ENCODE measurements around the gene TEX19. TPM values are rescaled to one million over a fixed set of nuclear protein-coding genes. Genes with fewer than 3 reads are reported as not detected.

Gene TEX19
- total RNA-seq, 1 experiment from 2014 or later = 1.4 TPM

DNA sequence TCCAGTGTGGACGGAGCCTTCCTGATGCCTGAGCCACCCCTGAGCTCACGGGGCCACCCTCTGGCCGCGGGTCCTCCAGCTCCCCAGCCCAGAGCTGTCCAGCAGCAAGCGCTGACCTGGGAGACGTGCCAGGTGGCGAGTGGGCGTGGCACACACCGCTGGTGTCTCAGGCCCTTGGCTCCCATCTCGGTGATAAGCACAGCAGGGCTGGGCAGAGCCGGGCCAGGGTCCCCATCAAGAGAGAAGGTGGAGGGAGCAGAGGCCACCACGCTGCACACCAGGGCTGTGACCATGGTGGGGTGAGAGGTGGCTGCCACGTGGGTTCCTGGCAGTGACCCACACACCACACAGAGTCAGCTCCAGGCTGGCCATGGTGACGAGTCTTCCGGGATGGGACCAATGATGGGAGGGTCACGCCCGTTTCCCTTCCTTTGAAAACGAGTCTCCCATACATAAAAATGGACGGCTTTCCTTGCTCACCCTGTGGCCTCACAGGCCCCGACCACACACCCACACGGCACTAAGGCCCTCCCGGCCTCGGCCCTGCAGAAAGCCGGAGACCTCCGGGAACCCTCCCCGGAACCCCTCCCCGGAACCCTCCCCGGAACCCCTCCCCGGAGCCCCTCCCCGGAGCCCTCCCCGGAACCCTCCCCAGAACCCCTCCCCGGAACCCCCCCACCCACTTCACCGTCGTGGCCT lies 29.3 kb downstream of the TEX19 start:
- DNase-seq (ENCODE audit: low read depth) = peak; percentile 18

DNA sequence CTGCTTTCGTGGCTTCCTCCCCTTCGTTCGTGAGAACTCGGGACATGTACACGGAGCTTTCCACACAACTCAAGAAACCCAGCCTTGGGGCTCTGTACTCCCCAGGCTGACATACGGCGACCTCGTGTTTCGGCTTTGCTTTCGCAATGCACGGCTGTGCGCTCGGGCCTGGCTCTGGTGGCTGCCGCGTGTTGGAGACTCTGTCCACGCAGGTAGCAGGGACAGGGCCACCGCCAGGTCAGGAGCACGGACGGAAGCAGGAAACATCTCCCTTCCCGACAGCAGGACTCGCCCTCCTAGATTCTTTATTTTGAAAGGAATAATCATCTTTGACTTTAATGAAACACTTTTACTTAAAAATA lies 29.9 kb downstream of the TEX19 start:
- no peak for DNase-seq (ENCODE audit: low read depth)

- no peak for DNase-seq (ENCODE audit: low read depth)
Measured at GRCh38 chr17:82389379-82389778, 30.3 kb downstream of the TEX19 start.

GRCh38 chr17:82390015-82390859 lies 31.2 kb downstream of the TEX19 start:
- DNase-seq (ENCODE audit: low read depth) = no peak

DNA sequence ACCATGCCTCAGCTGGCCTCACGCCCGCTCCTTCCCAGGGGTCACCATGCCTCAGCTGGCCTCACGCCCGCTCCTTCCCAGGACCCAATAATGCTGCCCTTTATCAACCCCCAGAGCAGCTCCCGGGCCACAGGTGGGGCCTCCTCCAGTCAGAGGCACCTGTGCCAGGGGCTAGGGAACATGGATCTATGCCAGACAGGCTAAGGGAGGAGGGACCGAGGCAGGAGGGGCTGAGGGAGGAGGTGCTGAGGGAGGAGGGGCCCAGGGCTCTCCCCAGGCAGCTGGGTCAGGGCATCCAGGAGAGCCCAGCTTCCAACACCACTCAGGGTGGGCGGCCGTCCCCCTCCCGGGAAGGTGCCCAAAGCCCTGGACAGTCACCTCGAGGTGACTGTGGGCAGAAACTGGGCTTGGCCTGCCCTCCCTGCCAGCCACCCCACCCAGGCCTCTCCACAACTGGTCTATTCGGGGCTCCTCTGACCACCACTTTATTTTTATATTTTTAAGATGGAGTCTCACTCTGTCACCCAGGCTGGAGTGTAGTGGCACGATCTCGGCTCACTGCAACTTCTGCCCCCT lies 31.9 kb downstream of the TEX19 start:
- DNase-seq (ENCODE audit: low read depth) = no peak

GRCh38 chr17:82391496-82392066 lies 32.5 kb downstream of the TEX19 start:
- no peak for DNase-seq (ENCODE audit: low read depth)

DNA sequence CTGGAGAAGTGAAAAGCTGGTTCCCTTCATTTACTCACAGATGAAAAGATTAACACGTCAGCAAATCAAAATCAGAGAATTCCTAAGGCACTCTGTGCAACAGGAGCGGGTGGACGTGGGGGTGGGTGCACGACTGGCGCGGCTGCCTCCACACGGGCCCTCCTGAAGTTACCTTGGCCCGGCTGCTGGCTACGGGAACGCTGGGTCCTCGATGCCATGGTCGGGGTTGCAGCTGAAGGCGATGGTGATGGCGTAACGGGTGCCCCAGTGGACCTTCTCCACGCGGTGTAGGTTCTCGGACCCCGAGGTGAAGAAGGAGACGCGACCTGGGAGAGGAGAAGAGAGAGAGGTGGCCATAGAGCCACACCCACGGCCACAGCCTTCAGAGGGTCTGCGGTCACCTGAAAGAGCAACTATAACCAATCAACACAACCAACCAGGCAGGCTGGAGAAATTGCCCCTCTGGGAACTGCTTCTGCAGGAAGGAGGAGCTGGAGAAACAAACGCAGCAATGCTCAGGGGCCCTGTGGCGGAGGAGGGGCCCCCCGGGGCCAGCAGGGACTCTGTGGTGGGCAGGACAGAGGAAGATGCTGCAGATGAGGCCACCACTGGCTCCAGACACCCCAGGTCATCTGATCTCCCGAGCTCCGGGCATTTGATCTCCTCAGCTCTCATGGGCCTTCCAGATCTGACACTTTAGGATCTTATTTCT lies 33.3 kb downstream of the TEX19 start:
- DNase-seq (ENCODE audit: low read depth) = no peak

GRCh38 chr17:82392941-82393340 lies 33.9 kb downstream of the TEX19 start:
- no peak for DNase-seq (ENCODE audit: low read depth)

DNA sequence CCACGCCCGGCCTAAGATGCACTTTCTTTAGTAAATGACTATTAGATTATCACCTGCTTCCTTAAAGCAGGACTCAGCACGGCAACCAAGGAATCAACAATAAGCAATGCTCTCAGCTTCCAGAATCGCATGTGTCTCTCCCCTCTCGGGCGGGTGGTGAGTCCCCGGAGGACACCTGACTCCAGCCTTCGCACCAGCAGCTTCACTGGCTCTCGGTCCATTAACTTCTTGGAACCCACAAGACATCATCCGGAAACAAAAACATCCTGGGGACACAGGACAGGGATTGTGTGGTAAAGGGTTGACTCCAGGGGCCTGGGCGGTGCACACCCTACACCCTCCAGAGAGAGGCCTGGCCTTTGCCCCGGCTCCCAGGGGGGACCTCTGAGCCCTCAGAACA lies 35.2 kb downstream of the TEX19 start:
- no peak for DNase-seq (ENCODE audit: low read depth)

DNA sequence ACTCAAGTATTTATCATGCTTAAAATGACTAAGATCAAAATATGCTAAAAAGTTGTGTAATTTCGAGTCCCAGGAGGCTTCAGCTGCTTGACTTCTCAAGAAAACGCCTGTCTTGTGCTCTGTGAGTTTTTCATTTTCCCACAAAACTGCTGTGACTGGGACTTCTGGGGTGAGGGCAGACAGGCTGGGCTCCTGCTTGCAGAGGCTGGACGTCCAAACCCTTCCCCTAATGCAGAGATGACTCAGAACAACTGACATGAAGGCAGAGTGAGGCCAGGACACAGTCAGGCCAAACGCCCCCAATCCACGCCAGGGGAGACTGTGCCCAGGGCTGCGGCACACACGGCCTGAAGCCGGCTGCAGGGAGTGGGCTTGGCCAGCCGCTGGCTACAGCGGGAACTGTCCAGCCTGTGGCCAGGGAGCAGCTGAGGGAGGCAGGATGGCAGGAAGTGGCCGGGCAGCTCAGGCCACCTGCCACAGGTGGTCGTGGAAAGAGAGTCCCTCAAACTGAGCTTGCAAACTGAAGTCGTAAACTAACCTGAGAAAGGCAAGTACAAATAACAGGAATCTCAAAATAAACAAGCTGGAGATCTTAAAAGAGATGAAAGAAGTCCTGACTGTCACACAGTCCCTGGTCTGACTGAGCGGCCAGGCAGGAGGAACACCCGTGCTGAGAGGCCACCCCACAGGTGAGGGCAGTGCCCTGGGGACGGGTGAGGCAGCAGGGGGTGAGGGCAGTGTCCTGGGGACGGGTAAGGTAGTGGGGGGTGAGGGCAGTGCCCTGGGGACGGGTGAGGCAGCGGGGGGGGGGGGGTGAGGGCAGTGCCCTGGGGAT lies 37.8 kb downstream of the TEX19 start:
- DNase-seq (ENCODE audit: low read depth) = peak; percentile 14

DNA sequence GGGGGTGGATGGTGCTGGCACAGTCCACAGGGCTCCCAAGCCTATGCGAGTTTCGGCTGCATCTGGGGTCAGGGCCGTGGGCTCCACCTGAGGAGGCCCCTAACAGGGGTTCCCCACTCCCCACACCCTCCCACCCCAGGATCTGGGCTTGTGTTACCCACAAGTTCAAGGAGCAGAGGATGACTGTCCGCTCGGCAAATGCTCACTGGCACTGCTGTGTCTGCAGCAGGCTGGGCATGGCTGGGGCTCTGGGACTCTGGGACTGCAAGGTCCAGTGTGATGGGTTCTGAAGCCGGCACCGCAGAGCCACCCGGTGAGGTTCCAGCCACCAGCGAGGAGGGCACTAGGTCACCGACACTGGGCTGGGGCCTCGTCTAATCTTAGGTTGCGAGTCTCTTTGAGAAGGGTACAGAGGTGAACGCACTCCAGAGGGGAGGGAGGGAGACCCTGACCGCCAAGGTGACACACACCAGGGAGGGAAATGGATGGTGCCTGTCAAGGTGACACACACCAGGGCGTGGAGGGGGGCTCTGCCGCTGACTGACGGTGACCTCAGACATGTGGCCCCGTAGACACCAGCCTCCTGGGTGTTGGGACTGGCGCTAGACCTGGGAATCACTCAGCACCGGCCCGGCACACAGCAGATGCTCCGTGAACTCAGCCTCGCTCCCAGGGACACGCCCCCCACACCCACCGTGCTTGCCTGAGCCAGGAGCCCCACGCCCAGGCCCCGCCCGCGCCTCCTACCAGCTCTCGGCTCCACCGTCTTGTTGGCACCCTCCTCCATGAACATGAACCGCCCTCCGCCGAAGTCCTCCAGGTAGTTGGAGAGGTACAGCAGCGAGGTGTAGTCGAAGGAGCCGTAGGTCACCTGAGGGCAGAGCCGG lies 38.6 kb downstream of the TEX19 start:
- DNase-seq (ENCODE audit: low read depth) = no peak

- no peak for DNase-seq (ENCODE audit: low read depth)
Measured at GRCh38 chr17:82399041-82399441, 40.0 kb downstream of the TEX19 start.

DNA sequence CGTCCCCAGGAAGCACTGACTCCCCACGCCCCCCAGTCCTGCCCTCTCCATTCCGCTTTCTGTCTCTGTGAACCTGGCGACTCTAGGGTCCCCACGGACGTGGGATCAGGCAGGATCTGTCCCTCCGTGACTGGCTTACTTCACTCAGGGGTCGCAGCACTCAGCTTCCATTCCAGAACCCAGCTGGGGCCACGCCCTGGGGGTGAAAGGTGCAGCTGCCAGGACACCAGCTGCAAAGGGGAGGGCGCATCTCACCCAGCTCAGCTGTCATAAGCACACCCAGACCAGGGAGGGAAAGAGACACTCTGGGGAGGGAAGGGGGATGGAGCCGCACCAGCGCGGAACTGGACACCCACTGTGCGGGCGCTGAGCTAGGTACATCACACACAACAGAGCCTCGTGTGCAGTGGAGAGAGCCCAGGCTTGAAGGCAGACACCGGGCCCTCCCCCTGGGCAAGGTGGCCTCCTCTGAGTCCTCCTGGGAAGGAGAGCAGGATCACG lies 40.6 kb downstream of the TEX19 start:
- DNase-seq (ENCODE audit: low read depth) = no peak

GRCh38 chr17:82400206-82400605 lies 41.2 kb downstream of the TEX19 start:
- DNase-seq (ENCODE audit: low read depth) = no peak

GRCh38 chr17:82400830-82401229 lies 41.8 kb downstream of the TEX19 start:
- no peak for DNase-seq (ENCODE audit: low read depth)

- no peak for DNase-seq (ENCODE audit: low read depth)
Measured at GRCh38 chr17:82402865-82403264, 43.8 kb downstream of the TEX19 start.

- DNase-seq (ENCODE audit: low read depth) = no peak
Measured at GRCh38 chr17:82403662-82404660, 44.9 kb downstream of the TEX19 start.

DNA sequence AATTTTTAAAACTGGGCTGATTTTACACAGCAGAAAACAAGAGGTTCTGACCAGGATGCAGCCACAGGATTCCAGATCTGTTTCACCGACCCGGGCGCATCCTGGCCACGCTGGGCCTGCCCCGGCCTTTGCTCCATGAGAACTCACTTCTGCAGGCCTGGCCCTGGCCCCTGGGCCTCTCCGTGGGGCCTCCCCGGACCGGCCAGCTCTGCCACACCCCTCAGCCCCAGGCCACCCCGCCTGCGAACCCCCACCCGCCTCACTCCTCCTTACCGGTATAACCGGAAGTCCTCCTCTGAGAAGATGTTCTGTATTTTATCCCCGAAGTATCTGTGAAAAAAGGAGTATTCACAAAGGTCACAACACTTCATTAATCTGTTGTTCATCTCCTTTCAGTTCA lies 46.0 kb downstream of the TEX19 start:
- DNase-seq (ENCODE audit: low read depth) = no peak

All from HT1080 (cell line).